Activated gamma-delta T cell treated with Interleukin-2 at 50 U/mL for 16 hours (primary cell): ENCODE results near the gene CARS1.

Experiments used
- DNase-seq: peaks from one replicate; pipeline ENCODE4 v3.0.0-alpha.2; 2020

CARS1 gene

GRCh38 chr11:3007404-3008010 lies 49.7 kb downstream of the CARS1 start:
- no peak for DNase-seq

DNA sequence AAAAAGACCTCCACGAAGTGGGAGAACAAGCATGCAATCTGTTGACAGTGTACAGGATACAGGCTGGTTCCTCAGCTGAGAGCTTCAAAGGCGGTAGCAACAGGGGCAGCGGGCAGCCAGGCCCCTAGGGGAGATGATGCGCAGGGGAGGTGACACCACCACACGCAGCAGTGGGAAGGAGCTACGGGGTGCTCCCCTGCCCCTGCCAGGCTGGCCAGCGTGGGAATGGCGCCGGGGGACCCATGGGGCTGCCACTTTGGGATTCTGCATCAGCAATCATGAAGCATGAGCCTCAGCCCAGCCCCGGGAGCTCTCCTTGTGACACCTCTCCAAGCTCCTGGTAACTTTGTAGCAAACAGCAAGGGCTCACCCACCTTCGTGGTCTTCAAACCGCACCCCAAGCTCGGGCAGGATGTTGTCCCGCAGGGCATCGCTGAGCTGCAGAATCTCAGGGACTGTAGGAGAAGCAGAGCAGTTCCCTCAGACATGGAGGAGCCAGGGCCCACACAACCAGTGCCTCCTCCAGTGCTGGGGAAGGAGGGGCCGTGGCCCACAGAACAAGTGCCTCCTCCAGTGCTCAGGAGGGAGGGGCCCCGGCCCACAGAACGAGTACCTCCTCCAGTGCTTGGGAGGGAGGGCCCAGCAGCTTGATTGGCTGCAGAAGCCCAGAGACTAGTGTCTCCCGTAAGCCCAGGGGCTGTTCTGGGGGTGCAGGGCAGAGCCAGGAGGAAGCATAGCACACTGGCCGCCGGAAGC lies 50.5 kb downstream of the CARS1 start:
- no peak for DNase-seq

GRCh38 chr11:3004481-3004880 lies 52.7 kb downstream of the CARS1 start:
- DNase-seq: no peak

- no peak for DNase-seq
These were observed 53.6 kb downstream of the CARS1 start for GRCh38 chr11:3003396-3004231.

DNA sequence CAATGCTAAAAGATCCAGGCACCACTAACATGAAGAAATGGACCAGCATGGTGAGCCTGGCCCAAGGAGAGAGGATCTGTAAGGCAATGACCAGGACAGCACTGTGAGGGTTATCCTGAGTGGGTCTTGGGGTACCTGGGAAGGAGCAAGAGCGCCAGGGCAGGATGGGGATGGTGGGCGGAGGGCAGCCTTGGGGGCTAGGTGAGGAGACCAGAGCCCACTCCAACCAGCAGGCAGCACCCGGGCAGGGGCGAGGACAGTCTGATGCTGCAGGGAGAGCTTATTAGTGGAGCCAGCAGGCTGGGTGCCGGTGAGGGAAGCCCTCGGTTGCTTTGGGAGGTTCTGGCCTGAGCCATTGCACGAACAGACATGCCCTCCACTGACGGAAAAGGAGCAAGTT lies 54.4 kb downstream of the CARS1 start:
- DNase-seq: no peak

DNA sequence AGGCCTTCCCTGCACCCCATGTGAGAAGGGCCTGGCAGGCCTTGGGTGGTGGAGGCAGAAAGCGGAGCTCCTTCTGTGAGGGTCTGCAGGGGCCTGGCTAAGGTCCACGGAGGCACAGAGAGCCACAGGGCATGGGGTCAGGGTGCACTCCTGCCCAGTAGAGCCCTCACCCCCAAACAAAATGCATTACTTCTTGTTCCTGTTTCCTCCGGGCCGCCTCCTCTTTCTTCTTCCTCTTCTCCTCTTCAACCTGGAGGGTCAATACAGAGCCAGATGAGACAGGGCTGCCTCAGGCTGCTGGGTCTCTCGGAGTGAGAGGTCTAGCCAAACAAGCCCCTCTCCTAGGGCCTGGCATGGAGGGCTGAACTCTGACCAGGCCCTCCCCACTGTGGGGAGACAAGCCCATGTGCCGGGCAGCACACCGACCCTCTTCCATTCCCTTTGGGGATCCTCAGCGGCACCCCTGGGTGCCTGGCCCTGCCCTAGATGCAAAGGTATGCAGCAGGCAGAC lies 54.8 kb downstream of the CARS1 start:
- no peak for DNase-seq

- no peak for DNase-seq
These were observed 55.7 kb downstream of the CARS1 start for GRCh38 chr11:3001496-3001895.

- DNase-seq: no peak
These were observed 56.9 kb downstream of the CARS1 start for GRCh38 chr11:3000032-3000961.

DNA sequence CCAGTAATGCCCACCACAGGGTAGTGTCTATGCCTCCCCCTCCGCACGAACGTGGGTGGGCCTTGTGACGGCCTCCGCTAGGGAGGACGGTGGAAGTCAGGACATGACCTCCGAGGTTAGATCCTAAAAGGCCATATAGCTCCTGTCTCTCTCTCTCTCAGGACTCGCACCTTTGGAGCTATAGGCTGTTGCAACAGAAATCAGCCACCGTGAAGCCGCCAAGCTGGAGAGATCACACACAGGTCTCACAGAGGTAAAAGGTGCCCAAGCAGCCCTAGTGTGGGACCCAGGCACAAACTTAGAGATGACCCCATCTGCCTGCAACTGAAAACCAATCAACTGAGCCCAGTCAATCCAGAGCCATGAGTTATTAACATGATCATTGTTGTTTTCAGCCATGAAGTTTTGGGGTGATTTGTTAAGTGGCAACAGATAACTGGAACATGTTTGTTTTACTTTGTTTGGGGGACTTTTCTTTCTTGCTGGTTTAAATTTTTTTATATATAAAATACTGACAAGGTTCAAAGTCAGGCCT lies 57.7 kb downstream of the CARS1 start:
- DNase-seq: no peak

- DNase-seq: no peak
These were observed 59.0 kb downstream of the CARS1 start for GRCh38 chr11:2998073-2998850.

GRCh38 chr11:2997406-2997805 lies 59.8 kb downstream of the CARS1 start:
- no peak for DNase-seq

GRCh38 chr11:2996976-2997375 lies 60.2 kb downstream of the CARS1 start:
- DNase-seq: no peak

DNA sequence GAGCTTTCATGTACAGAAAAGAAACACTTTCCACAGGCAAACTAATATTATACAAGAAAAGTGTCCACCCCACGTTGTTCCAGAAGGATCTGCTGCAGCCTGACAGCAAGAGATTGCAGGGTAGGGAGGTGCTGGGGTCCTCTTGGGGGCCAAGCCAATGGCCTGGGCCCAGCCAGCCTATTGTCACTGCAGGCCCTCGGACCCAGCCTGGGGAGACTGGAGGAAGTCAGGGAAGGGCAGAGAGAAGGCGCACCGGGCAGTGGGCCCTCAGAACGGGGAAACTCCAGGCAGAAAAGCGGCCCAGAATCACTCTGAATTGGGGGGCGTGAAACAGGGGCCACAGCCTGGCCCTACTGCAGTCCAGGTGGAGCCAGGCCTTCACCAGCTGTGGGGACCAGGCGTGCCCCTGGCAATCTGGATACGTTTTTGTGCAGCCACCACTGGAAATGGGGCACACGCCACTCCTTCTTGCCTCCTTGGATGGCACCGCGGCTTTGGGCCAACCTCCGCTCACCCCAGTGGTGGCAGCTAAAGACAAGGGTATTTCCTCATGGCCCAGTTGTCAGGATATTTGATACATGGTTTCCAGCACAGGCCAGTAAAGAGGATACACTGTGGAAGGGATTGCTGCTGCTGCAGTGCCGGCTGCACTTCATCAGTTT lies 61.2 kb downstream of the CARS1 start:
- DNase-seq: no peak

DNA sequence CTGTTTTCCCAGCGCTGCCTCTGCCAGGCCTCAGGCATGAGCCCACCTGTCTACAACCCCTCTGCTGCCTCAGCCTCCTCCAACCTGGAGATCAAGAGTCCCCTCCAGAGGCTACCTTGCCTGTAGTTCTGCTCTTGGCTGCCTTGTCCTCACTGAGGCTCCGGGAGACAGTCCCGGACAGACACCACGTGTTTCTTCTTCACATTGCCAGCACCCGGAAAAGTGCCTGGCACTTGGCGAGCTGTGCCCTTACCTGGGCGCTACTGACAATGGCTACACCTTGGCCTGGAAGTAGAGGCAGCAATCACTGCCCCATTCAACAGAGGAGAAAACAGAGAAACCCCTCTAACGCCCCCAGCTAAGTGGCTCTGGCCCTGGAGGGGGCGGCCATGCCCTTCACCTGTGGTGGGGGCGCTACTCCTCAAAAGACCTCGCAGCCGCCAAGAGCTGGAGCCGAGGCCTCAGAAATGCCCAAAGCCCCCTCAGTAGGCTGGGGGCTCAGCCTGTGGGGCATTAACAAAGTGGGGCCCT lies 62.1 kb downstream of the CARS1 start:
- DNase-seq: no peak

DNA sequence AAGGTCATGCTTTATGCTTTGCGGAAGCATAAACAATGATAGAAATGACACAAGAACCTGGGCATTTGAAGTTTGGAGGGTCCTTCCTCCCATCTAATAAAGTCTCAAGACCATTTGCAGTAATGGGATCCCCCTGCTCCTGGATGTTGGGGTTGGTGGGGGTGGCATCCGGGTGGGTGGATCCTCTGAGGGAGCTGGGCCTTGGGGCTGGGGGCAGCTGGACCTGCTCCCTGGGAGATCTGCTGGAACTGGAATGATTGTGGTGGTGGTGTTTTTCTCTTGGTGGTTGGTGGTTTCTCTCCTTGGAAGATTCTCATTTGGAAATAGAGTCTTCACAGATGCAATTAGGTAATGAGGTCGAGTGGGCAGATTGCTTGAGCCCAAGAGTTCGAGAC lies 62.9 kb downstream of the CARS1 start:
- DNase-seq: no peak

GRCh38 chr11:2992997-2993325 lies 64.3 kb downstream of the CARS1 start:
- no peak for DNase-seq

GRCh38 chr11:2992234-2992996 lies 64.8 kb downstream of the CARS1 start, which contains the start of gene NAP1L4:
TSS of gene NAP1L4 (minus strand) at chr11:2992329. CDS start at chr11:2979220, 13,109 bp downstream.
- DNase-seq: peak; percentile 95

DNA sequence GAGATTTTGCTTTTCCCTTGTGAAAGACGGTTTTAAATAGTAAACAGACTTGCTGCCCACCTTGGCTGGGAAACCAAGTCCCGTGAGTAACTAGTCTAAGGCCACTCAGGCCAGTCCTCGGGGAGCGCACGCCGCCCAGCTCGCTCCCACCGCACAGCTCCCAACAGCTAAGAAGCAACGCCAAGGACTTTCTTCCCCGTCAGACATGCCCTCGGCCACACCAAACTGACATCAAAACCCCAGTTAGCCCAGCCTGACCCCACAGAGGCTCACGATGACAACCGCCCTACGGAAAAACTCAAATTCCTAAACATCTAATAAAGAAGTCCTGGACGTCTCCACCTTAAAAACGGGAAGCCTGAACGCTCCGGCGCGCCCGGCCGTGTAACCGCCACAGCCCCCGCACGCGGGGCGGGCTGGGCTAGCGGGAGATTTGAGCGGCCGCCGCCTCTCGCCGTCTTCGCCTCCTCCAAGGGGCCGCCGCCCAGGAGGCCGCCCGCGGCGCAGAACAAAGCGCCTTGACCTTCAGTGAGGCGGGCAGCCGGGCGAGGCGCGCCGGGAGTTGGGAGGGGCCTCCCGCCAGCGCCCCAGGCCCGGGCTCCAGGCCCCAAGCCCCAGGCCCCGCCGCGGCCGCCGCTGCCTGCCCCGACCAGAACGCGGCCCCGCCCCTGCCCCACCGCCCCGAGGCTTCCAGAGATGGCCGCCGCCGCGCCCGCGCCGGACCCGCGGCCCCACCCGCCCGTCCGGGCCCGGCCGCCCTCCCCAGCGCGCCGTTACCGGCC lies 65.6 kb downstream of the CARS1 start:
- DNase-seq: no peak
